CMK (cell line): ENCODE results near the gene POLQ.
"Not testable (repeated sequence)": the region's sequence is repeated elsewhere in the genome, so short reads cannot be mapped to it uniquely, and the experiment has no call there.

Source experiments
- DNase-seq: peaks from one replicate; pipeline ENCODE4 v3.0.0-alpha.2; 2010; ENCODE audit warnings: low read depth

The POLQ gene

DNA sequence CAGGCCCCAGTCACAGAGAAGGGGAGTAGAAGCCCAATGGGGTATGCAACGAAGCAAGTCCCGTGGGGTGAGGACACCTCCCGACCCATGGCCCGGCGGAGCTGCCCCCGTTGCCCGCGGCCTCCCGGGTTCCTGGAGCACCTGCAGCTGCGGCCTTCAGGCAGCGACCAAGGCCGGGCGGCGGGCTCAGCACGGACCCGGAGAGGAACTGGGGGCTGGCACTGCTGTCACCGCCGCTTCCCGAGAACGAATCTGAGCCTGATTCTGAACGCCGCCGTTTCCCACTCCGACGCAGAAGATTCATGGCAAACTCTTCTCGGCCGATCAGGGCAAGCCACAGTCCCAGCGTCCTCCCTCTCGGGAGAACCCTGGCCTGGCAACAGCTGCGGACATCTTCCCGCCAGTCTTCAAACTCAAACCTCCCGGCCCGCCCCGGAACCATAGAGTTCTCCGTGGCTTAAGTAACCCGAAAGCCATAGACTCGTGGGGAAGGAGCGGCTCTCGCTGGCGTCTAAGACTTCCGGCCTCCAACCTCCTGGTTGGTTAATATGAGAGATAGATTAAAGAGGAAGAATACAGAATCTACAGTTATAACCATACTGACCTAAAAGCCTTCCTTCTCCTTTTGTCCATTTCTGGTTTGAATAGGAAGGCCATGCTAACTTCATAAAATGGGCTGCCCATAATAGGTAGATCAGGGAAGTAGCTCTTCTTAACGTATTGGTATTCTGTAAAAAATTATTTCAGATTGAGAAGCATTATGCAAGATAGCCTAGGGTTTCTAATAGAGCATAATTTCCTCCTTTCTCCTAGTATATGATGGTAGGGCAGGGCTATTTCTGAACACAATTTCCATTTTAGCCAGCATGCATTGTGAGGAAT, at the start of gene POLQ:
POLQ (minus strand) TSS at position 415 of the 882 bp plus-strand sequence; CDS start at position 304, 111 bp downstream.
- peak; percentile 81 for DNase-seq

DNA sequence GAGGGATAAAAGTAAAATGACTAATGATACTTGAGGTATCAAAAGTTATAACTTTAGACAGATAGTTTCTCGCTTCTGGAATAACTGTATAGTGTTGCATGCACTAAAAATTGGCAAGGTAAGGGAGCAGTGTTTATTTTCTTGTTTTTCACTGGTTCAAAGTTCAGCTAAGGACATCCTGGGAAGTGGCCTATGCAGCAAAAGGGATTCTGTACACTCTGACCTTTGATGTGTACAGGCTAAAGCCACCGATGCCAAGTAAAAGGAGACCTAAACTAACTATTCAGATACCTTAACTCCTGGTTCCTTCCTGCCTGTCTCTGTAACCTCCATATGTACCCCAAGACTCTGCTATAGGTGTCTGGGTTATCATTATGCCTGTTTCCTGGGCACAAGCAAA, 49.1 kb upstream of the POLQ start:
- DNase-seq, result no peak

DNA sequence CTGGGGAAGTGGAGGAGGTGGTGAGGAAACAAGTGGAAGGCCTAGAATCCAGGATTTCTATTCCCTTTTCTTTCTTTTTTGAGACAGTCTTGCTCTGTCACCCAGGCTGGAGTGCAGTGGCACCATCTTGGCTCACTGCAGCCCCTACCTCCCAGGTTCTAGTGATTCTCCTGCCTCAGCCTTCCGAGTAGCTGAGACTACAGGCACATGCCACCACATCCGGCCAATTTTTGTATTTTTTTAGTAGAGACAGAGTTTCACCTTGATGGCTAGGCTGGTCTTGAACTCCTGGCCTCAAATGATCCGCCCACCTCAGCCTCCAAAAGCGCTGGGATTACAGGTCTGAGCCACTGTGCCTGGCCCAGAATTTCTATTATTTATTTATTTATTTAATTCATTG, 48.0 kb upstream of the POLQ start:
- DNase-seq, result not testable (repeated sequence)

GRCh38 chr3:121592856-121593702, 47.3 kb upstream of the POLQ start, which contains the start of gene FBXO40:
TSS of gene FBXO40 (plus strand) at chr3:121593379. CDS start at chr3:121620576, 27,197 bp downstream.
- DNase-seq, result no peak

DNA sequence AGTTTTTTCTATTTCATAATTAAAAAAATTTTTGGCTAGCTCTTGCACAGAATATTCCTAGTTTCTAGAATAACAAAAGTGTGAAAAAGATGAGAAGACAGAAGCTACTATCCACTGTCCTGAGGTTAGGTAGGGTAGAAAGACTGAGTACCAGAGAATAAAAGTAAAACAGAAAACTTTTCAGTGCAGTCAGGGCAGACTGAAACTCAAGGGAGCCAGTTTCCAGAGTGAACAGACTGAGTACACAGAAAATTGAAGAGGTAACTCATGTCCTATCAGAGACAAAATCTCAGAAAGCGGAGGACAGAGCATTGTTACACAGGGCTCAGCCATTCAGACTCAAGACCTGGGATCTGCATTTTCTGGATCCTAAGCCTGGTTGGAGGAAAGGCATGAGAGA, 38.6 kb upstream of the POLQ start:
- DNase-seq, result no peak

DNA sequence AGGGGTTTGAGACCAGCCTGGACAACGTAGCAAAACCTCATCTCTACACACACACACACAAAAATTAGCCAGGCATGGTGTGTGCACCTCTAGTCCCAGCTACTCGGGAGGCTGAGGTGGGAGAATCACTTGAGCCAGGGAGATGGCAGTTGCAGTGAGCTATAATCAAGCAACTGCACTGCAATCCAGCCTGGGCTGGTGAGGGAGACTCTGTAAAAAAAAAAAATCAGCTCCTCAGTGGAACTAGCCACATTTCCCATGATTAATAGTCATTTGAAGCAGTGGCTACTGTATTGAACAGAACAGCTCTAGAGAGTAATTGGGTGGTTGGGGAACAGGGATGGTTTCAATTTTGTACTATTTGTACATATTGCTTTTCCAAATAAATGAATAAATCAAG, 35.9 kb upstream of the POLQ start:
- no peak for DNase-seq

DNA sequence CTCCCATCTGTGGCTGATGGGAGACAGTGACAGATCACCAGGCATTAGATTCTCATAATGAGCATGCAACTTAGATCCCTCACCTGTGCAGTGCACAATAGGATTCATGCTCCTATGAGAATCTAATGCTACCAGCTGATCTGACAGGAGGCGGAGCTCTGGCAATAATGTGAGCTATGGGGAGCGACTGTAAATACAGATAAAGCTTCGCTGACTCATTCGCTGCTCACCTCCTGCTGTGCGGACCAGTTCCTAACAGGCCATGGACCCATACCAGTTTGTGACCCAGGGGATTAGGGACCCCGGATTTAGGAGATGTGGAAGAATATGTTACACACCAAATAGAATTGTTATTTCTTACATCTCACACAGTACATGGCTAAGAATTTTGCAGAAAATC, 28.7 kb upstream of the POLQ start:
- no peak for DNase-seq

DNA sequence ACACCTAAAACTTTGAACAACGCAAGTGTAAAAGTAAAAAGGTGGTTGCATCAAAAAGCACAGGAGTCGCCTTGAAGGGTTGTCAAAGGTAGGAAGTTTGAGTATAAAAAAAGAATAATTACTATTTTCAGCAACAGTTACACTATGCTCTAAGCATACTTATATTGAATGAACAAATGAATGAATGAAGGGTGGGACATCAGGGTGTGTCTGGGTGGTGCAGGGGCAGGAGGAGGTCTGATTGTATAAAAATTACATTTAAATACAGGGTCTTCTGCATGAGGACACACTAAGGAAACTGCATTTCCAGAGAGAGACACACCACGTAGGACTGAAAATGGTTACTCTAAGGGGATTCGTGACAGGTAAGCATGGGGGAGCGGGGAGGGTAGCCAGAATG, 21.9 kb upstream of the POLQ start, which contains the start of gene ARGFX:
ARGFX (plus strand) TSS at position 301 of the 400 bp plus-strand sequence. CDS start 2,765 bp downstream, outside the sequence.
- no peak for DNase-seq

DNA sequence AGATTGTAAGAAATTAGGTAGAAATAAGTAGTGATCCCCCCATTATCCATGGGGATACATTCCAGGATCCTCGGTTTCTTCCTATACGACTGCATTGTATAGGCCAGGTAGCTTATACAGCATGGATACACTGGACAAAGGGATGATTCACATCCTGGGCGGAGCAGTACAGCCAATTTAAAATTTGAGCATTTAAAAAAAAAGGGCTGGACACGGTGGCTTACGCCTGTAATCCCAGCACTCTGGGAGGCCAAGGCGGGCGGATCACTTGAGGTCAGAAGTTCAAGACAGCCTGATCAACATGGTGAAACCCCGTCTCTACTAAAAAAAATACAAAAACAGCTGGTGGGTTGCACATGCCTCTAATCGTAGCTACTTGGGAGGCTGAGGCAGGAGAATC, 21.0 kb upstream of the POLQ start:
- DNase-seq, result no peak

DNA sequence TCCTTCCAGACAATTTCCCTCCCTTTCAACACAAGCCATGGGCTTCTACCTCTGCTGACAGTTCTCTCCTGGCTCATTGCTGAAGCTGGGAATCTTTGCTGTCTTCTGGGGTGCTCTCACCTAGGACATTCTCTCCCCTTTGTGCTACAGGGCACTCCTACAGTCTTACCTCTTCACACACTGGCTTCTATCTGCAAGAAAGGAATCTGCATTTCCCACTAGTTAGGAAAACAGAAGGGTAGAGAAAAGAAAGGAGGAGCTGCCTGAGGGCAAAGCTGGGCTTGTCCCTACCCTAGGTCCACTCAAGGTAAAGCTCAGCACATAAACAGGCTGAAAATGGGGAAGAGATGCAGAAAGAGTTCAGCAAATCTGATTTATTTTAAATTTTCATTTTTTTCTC, 16.4 kb upstream of the POLQ start:
- DNase-seq, result no peak

DNA sequence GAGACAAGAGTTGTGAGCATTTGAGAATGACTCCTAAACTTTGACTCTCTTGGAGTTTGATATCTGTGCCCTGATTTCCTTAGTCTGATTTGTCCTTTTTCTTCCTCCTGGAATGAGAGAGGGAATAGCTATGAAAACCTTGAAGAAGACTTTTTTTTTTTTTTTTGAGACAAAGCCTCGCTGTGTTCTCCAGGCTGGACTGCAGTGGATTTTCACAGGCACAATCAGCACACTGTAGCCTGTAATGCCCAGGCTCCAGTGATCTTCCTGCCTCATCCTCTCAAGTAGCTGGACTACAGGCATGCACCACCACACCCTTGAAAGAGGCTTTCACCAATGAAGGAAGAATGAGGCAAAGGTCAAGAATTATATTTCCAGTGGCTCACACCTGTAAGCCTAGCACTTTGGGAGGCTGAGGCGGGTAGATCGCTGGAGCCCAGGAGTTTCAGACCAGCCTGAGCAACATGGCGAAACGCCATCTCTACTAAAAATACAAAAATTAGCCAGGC, 11.7 kb upstream of the POLQ start:
- no peak for DNase-seq

GRCh38 chr3:121552797-121553196, 7.0 kb upstream of the POLQ start:
- no peak for DNase-seq

- no peak for DNase-seq
Observed at GRCh38 chr3:121552379-121552778, 6.6 kb upstream of the POLQ start.

GRCh38 chr3:121545049-121545573, 677 bp downstream of the POLQ start:
- no peak for DNase-seq

DNA sequence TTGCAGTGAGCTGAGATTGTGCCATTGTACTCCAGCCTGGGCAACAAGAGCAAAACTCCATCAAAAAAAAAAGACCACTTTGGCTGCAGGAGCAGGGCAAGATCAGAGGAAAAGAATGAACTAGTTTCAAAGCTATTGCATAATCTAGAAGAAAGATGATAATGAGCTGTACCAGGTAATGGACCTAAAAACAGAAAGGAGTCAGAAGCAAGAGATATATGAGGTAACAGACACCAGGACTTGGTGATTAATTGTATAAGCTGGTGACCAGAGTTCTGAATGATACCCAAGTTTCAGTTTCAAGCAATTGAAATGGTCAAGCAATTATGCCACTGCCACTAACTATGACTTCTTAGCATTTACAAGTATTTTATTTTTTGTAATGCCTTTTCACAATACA, 2.9 kb downstream of the POLQ start:
- no peak for DNase-seq

DNA sequence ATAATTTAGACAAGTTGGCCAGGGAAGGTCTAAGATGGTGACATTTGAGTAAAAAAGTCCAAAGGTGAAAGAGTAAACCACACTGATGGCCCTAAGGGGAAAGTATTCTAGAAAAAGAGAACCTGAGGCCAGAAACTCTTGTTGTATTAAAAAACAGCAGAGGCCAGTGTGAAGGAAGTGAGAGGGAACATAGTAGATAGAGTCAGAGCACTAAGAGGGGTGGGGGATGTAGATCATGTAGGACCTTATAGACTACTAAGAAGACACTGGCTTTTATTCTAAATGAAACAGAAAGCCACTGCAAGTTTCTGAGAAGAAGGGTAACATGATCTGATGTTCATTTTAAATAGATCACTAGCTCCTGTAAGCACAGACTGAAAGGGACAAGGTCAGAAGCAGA, 14.5 kb downstream of the POLQ start:
- no peak for DNase-seq

DNA sequence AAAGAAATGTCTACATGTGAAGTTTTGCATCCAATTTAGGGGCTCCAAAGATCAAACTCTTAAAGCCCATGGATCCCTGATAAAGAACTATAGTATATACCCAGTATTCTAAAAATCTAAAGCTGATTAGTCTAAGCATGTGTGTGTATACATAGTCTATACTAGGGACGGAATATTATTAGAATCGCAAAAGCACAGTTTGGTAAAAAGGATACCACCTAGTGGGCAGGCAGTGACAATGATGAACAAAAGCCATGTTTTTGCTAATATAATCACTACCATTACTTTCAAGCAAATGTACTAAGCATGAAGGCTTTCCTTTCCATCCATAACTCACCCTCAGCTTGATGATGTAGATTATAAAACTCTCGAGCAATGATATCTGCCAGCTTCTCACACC, 16.5 kb downstream of the POLQ start:
- no peak for DNase-seq

GRCh38 chr3:121520510-121520909, 25.3 kb downstream of the POLQ start:
- DNase-seq, result no peak

DNA sequence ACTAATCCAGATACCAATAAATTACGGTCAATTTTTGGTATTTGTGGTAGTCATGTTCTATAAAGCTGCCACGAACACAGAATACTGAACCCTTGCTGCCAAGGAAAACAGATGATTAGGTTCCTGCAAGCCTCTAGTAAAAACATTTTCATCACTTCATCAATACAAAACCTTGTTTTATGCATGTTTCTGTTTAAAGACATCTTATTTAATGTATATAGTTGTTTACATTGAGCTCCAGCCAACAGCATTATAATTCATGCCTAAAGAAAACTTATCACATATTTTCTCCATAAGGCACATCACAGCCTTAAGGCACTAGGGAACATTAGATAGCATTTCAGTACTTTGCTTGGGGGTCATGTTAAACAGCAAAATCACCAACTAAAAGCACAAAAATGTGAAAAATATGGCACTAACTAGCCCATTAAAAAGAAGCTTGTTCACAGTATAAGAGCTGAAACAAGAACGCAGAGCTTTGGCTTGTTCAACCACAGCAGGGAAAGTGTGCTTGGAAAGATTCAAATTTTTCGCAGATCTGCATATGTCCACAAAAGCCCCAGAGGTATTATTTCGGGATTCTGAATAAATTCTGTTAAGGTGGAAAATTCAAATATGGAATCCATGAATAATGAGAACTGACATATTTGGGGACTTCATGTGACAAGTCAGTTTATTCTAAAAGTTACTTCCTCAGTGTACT, 27.7 kb downstream of the POLQ start:
- DNase-seq, result no peak

DNA sequence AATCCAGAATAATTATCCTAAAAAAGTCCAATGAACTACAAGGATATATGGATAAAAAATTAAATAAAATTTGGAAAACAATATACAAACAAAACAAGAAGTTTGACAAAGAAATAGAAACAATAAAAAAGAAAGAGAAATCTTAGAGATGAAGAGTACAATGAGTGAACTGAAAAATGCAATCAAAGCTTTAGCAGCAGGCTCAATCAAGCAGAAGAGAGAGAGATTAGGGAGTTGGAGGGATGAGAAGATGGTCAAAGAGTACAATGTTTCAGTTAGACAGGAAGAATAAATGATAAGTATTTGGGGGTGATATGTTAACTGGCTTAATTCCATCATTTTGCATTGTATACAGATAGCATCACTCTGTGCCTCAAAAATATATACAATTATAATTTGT, 29.9 kb downstream of the POLQ start:
- DNase-seq, result no peak

DNA sequence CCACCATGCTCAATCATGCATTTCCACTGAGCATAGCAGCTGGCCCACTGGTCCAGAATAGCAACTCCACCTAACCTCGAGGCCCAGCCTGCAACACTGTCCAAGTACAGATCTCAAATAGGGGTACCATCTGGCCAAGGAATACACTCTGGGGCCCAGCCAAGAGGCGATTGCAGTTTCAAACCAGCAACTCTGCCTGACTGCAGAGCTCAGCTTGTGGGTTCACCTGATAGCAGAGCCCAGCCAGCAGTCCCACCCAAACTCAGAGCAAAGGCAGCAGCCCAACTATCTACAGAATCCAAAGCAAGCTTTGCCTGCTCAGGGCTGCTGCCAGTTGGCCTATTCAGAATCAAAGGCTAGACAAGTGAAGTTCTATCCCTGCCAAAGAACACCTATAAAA, 30.5 kb downstream of the POLQ start:
- no peak for DNase-seq

DNA sequence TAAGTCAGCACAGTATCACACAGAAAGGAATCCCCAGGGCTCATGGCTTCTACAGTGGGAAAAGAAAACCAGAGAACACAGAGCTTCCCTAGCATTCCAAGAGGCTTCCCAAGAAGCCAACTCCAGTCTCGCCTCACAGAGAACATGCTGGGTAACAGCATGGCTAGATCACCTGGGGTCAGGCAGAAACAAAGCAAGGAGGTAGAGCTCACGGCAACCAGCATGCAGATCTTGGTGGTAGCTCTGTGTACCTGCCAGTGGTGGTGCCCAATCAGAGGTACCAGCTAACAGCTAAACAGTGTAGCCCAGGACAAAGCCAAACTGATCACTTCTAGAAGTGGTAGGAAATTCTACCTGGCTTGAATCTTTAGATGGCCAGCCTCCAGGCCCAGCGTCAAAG, 31.3 kb downstream of the POLQ start:
- DNase-seq, result no peak
